ENCODE measurements around the gene KCNIP1.
A peak's percentile ranks its signal among the peaks of the same experiment; 100 is the strongest.

KCNIP1 gene

DNA sequence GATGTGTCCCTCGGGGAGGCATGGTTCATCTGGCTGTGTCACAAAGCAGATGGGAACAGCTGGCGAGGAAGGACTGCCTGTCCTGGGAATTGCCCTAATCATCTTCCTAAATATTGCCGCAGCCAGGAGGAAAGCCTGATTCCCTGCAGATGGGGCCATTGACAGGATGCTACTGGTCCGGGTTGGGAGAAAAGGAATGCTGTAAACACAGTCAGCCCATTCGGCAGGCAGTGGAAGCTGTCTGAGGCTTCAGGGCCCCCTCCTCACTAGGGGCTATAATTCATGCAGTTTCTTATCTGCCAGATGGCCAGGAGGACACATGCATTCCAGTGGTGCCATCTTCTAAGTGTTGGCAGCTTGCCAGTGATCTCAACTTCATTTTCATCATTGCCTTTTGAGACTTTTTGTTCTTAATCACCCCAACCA lies 110.3 kb downstream of the KCNIP1 start:
- TF ChIP-seq, protein P1, sequence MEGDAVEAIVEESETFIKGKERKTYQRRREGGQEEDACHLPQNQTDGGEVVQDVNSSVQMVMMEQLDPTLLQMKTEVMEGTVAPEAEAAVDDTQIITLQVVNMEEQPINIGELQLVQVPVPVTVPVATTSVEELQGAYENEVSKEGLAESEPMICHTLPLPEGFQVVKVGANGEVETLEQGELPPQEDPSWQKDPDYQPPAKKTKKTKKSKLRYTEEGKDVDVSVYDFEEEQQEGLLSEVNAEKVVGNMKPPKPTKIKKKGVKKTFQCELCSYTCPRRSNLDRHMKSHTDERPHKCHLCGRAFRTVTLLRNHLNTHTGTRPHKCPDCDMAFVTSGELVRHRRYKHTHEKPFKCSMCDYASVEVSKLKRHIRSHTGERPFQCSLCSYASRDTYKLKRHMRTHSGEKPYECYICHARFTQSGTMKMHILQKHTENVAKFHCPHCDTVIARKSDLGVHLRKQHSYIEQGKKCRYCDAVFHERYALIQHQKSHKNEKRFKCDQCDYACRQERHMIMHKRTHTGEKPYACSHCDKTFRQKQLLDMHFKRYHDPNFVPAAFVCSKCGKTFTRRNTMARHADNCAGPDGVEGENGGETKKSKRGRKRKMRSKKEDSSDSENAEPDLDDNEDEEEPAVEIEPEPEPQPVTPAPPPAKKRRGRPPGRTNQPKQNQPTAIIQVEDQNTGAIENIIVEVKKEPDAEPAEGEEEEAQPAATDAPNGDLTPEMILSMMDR (conservative IDR thresholded peaks at IDR 0.05; ENCODE audit: control insufficient read depth, insufficient read depth, low read depth, low read length), result no peak
- DNase-seq (ENCODE audit: low read depth), result no peak

DNA sequence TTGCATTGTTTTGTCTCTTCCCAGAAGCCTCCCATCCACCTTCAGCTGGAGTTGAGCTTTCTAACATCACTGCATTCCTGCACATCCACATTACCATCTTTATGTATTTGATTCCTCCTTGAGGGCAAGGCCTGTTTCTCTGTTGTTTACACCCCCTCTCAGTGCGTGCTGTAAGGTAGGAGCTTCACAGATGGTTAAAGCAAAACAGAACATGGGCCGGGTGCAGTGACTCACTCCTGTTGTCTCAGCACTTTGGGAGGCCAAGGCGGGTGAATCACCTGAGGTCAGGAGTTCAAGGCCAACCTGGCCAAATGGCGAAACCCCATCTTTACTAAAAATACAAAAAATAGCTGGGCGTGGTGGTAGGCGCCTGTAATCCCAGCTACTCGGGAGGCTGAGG lies 110.9 kb downstream of the KCNIP1 start:
- TF ChIP-seq, protein P1 (conservative IDR thresholded peaks at IDR 0.05; ENCODE audit: control insufficient read depth, insufficient read depth, low read depth, low read length), result no peak
- H3K4me3 ChIP-seq (ENCODE audit: control insufficient read depth, low read depth, low read length), result no peak overlapping the region
- DNase-seq (ENCODE audit: low read depth), result peak; percentile 80

More for the DNA sequence above, 110.3 kb downstream of the KCNIP1 start:
- H3K4me3 ChIP-seq (ENCODE audit: control insufficient read depth, low read depth, low read length), result no peak overlapping the region

DNA sequence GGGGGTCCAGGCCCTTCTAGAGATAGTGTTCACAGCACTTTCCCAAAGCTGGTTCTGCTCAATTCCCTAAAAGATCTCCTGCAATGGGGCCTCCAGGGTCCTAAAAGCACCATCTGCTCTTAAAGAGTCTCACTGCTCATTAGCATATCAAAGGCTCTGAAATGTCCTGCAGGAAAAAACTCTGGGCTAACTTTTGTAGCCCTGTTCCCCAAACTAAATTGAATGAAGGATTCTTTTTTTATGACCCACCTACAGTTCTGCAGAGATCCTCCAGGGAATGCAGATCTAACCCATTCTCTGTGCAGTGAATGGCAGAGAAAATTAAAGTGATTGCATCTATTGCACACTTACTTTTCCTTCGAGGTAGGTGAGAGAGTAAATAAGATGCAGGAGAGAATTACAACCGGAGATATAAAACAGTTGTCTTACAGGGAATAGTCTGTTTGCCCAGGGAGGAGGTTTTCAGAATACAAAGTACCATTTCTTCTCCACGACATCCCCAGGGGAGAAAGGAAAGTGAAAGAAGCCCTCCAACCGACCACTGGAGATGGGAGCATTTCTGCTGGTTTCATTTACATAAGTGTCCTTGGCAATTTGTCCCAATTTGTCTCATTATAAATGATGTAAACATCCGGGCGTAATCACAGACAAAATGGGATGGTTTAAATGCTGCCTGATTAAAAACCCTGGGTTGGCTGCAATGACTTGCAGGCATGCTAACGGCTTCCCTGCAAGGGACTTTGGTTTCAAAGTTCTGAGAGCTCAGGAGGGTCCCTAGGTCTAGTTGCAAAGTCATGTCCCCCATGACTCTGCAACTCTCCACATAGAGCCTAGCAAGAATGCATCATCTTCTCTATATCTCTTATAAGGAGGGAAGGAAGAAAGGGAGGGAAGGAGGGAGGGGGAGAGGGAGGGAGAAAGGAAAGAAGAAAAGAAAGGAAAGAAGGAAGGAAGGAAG lies 114.0 kb downstream of the KCNIP1 start:
- TF ChIP-seq, protein P1 (conservative IDR thresholded peaks at IDR 0.05; ENCODE audit: control insufficient read depth, insufficient read depth, low read depth, low read length), result no peak
- no peak for DNase-seq (ENCODE audit: low read depth)
- no peak overlapping the region for H3K4me3 ChIP-seq (ENCODE audit: control insufficient read depth, low read depth, low read length)

DNA sequence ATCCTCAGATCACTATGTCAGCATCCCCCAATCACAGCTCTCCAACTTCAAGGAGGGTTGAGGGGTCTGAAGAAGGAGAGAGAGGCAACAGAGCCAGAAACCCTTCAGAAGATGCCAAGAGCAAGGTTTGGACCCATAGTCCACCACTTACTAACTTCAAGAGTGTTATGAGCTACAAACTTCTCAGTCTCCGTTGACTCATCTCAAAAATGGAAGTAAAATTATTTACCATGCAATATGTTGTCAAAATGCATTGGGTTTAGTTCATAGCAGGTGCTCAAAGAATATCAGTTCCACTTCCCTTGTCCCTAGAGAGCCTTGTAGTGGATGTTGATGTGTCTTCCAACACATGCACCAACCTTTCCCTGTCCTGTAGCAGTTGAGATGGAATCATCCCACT lies 116.0 kb downstream of the KCNIP1 start:
- TF ChIP-seq, protein P1 (conservative IDR thresholded peaks at IDR 0.05; ENCODE audit: control insufficient read depth, insufficient read depth, low read depth, low read length), result no peak
- DNase-seq (ENCODE audit: low read depth), result no peak
- H3K4me3 ChIP-seq (ENCODE audit: control insufficient read depth, low read depth, low read length), result no peak overlapping the region

DNA sequence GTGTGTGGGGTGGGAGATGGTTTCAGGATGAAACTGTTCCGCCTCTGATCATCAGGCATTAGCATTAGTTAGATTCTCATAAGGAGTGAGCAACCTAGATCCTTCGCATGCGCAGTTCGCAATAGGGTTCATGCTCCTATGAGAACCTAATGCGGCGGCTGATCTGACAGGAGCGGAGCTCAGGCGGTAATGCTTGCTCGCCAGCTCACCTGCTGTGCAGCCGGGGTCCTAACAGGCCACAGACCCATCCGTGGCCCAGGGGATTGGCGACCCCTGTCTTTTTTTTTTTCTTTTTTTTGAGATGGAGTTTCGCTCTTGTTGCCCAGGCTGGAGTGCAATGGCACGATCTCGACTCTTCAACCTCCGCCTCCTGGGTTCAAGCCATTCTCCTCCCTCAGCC lies 119.1 kb downstream of the KCNIP1 start:
- TF ChIP-seq, protein P1 (conservative IDR thresholded peaks at IDR 0.05; ENCODE audit: control insufficient read depth, insufficient read depth, low read depth, low read length), result no peak
- no peak overlapping the region for H3K4me3 ChIP-seq (ENCODE audit: control insufficient read depth, low read depth, low read length)
- DNase-seq (ENCODE audit: low read depth), result no peak

DNA sequence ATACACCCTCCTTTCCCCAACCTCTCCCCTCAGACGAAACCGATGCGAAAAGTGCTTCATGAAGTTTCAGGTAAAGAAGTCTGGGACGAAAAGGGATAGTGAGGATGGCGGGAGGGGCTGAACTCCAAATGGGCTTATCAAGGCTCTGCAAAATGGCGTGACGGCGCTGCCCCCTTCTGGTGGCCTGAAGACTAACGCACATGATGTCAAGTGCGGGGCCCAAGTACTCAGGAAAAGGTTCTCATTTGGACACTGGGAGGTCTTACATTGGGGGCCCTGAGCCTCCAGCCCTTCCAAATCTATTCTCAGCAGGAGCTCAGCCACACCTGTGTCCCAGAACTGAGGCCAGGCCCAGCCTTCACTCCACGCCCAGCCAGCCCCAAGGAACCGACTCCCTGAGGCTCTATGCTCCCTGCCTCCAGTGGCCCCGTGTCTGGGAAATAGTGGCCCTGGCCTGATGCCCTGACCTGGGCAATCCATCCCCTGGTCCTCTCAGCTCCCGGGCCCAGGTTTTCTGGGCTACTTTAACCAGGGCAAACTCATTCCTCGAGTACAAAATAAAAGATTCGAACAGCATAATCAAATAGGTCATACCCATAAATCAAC lies 119.9 kb downstream of the KCNIP1 start:
- DNase-seq (ENCODE audit: low read depth), result peak; percentile 70
- H3K4me3 ChIP-seq (ENCODE audit: control insufficient read depth, low read depth, low read length), result no peak overlapping the region
- TF ChIP-seq, protein P1 (conservative IDR thresholded peaks at IDR 0.05; ENCODE audit: control insufficient read depth, insufficient read depth, low read depth, low read length), result peak; percentile 76
